ENCODE measurements around the gene MRPS6.

DNA sequence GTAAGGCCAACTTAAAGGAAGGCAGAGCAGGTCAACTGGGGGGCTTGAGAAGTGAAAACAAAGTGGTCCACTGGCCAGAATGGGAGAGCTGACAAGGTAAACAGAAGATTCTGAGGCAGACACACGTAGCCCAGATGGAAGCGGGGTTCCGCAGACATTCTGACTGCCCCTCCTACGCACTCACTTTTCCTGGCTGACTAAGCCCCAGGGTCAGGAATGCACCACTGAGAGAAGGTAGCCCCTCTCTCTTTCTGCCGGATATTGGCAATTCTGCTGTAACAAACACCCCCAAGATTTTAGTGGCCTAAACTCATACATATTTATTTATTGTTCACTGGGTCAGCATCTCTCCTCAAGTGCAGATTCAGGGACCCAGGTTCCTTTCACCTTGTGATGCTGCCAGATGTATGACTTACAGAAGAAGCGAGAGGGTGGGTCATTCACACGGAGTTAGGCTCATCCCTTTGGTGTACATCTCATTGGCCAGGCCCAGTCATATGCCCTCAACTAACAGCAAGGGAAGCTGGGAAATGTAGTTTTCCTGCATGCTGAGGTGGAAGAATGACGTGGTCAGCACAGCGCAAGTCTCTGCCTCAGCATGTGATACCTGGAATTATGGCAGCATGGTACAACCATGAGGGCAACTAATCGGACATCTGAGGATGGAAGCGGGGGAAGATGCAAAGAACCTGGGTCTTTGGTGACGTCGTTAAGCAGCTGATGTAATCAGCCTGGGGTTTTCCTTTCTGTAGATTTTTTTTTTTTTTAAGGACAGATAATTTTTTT is 43.4 kb upstream of the MRPS6 start:
- TF ChIP-seq EZH2 (IDR thresholded peaks at IDR 0.05; ENCODE audit: insufficient read depth, poor library complexity, severe bottlenecking) (no peak), EZH2phosphoT487 (IDR thresholded peaks at IDR 0.05; ENCODE audit: insufficient read depth, low read depth) (no peak)
